ENCODE results near the gene MCAT.

- TF ChIP-seq CTCF (IDR thresholded peaks at IDR 0.05): no peak
- no peak for TF ChIP-seq POLR2A (IDR thresholded peaks at IDR 0.05)
Measured at GRCh38 chr22:43116932-43117331, 26.3 kb downstream of the MCAT start.

Measured in prostate gland (tissue), 2 donors.